Right renal cortex interstitium (tissue), 3 donors: ENCODE results near the gene ANKRD27. TPM values are rescaled to one million over a fixed set of nuclear protein-coding genes. Genes with fewer than 3 reads are reported as not detected.
"Not testable (repeated sequence)": the region's sequence is repeated elsewhere in the genome, so short reads cannot be mapped to it uniquely, and the experiment has no call there.

ENCODE experiments used
- DNase-seq, 3 donors: peaks; one replicate each; pipeline ENCODE4 v3.0.0-alpha.2; 2013; ENCODE audit warnings: low read depth in 3 of 3, low spot score in 2 of 3
- polyA plus RNA-seq, 3 donors: library from polyadenylated mRNA; unstranded; fragments of 120-200 nt; gene quantifications; one replicate each; pipeline ENCODE4 v1.2.1, GENCODE V29; 2013; ENCODE audit not compliant: insufficient read length in 3 of 3

Gene ANKRD27
- polyA plus RNA-seq: 10 to 100 TPM; 18.4 to 20.8 (median 19.4) TPM

DNA sequence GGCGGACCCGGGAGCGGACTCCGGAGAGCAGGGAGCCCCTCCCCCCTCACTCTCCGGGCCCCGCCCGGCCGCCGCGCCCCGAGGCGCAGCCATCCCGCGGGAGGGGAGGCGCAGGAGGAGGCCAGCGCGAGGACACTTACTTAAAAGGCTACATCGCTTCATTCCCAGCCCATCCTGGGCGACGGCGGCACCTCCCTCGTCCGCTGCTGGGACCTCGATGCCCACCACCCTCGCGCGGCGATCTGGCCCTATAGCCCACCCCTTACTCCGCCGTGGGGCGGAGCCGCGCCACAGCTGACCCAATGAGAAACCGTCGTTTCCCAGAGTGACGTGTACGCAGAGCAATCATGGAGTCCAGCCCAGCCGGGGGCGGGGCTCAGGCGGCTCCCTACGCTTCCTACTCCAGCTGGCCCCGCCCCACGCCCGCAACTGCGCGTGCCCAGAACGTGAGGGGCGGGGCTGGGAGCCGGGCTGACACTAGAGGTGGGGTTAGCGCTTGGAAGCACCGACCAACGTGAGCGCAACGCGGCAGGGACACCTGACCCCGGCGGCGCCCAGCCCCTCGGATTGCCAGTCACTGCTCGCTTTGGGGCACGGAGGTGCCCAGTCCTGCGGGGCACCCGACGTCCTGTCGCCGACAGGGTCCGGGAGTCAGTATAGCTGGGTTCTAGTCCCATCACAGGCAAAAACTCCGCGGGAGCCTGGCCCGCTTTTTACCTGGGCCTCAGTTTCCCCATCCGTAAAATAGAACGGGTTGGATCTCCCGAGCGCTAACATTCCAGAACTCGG lies at the start of gene ANKRD27:
TSS of gene ANKRD27 (minus strand) at position 250 of the 789 bp plus-strand sequence. CDS start 16,165 bp downstream, outside the sequence.
- peak; percentile 96 to 98 (median 96) for DNase-seq

- no peak for DNase-seq
Measured at GRCh38 chr19:32720936-32721250, 45.9 kb upstream of the ANKRD27 start.

GRCh38 chr19:32720216-32720935 lies 45.4 kb upstream of the ANKRD27 start:
- no peak for DNase-seq

DNA sequence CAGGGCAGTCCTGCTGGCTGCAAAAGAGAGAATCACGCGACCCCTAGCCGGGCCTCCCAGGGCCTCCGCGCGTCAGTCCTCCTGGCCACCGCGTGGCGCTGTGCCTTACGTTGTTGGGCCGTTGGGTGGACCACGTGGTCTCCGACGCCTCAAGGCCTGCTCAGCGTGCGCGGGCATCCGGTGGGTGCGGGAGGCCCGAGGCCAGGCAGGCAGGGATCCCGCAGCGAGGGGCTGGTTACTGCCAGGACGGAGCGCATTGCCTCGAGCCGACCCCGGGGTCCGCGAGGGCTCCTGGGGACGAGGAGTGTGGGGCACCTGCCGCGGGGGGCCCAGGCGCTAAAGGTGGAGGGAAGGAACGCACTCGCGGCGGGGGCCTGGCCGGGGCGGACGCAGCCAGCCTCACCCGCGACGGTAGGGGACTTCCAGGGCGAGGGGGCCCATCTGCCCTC lies 44.7 kb upstream of the ANKRD27 start, which contains the start of gene TDRD12:
TSS of gene TDRD12 (plus strand) at position 157 of the 449 bp plus-strand sequence. CDS start 306 bp downstream, outside the sequence.
- no peak for DNase-seq

GRCh38 chr19:32718286-32718685 lies 43.3 kb upstream of the ANKRD27 start:
- DNase-seq: no peak

DNA sequence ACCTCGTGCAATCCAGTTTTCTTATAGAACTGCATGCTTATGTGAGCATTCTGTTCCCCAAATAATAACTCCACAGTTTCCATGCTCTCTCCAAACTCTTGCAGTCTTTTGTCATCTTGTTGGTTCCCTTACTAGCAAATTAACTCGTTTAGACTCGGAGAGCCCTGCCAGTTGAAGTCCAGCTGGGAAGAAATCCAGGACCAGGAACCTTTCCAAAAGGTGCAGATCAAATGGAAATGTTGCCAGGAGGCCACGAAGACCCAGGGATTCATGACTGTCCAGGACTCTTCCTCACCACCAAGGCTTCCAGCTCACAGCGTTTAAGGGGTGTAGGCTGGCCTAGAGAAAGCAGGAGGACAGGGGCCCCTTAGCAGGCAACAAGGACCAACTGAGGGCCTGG lies 42.5 kb upstream of the ANKRD27 start:
- no peak for DNase-seq

GRCh38 chr19:32716203-32716602 lies 41.2 kb upstream of the ANKRD27 start:
- not testable (repeated sequence) for DNase-seq

DNA sequence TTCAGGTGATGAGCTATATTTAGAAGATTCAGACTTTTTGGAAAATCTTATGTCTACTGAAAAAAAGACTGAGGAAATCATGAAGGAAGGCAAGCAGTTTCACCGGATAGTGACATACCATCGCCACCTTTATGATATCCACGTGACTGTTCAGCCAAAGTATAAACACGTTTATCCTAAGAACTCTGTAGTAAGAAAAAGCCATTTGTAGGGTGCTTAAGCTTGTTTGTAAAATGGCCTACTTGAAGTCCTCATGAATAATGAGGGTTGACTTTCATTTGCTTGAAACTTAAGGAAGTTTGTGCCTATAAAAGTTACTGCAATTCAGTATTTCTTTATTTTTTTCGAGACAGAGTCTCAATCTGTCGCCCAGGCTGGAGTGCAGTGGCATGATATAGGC lies 36.8 kb upstream of the ANKRD27 start:
- no peak for DNase-seq

DNA sequence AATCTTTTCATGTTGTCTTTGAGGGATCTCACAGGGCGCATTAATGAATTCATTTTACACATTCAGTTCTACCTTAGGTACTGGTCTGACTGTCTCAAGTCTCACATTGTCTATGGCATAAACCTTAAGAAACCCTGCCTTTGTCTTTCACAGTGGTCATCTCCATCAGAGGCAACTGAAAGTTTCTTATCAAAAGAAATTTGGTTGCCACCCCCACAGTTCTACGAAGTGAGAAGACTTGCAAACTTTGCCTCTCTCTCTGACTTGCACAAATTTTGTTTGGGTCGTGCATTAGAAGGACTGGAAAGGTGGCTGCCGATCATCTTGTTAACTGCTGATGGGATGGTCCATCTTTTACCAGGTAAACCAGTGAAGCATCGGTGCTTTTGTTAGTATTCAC lies 34.1 kb upstream of the ANKRD27 start:
- DNase-seq: no peak

GRCh38 chr19:32708457-32708856 lies 33.5 kb upstream of the ANKRD27 start:
- no peak for DNase-seq

GRCh38 chr19:32704006-32704405 lies 29.0 kb upstream of the ANKRD27 start:
- DNase-seq: not testable (repeated sequence)

- no peak for DNase-seq
Measured at GRCh38 chr19:32702010-32702409, 27.0 kb upstream of the ANKRD27 start.

- not testable (repeated sequence) for DNase-seq
Measured at GRCh38 chr19:32700129-32700528, 25.1 kb upstream of the ANKRD27 start.

- DNase-seq: not testable (repeated sequence)
Measured at GRCh38 chr19:32696771-32697170, 21.8 kb upstream of the ANKRD27 start.

- DNase-seq: not testable (repeated sequence)
Measured at GRCh38 chr19:32695506-32695905, 20.5 kb upstream of the ANKRD27 start.

- DNase-seq: not testable (repeated sequence)
Measured at GRCh38 chr19:32694851-32695250, 19.9 kb upstream of the ANKRD27 start.

GRCh38 chr19:32694316-32694715 lies 19.3 kb upstream of the ANKRD27 start:
- not testable (repeated sequence) for DNase-seq

- not testable (repeated sequence) for DNase-seq
Measured at GRCh38 chr19:32693151-32694108, 18.4 kb upstream of the ANKRD27 start.

DNA sequence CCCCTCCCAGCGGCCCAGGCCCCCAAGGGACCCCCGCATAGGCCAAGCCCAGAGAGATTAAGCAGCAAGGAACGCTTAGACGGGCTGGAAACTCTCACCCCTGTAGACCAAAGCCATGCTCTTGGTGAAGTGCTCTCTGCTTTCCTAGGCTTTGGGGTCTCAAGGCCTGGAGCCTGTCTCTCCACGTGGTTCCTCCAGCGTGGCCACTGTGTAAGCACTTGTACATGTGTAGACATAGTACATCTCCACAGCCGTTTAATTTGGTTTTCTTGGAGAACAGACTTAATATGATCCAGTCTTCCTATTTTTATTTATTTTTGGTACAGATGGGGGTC lies 17.7 kb upstream of the ANKRD27 start:
- DNase-seq: no peak

- DNase-seq: no peak
Measured at GRCh38 chr19:32691952-32692726, 17.2 kb upstream of the ANKRD27 start.
